ENCODE data around the gene LAPTM4A.
"Not testable (repeated sequence)": the region's sequence is repeated elsewhere in the genome, so short reads cannot be mapped to it uniquely, and the experiment has no call there.

Gene LAPTM4A

GRCh38 chr2:20077411-20077940 lies 26.0 kb upstream of the LAPTM4A start:
- H3K4me3 ChIP-seq (ENCODE audit: low read depth, low read length): no peak overlapping the region

GRCh38 chr2:20076757-20077156 lies 25.3 kb upstream of the LAPTM4A start:
- no peak overlapping the region for H3K4me3 ChIP-seq (ENCODE audit: low read depth, low read length)

GRCh38 chr2:20074901-20075300 lies 23.5 kb upstream of the LAPTM4A start:
- H3K4me3 ChIP-seq (ENCODE audit: low read depth, low read length): no peak overlapping the region

GRCh38 chr2:20074046-20074648 lies 22.7 kb upstream of the LAPTM4A start:
- not testable (repeated sequence) for H3K4me3 ChIP-seq (ENCODE audit: low read depth, low read length)

- no peak overlapping the region for H3K4me3 ChIP-seq (ENCODE audit: low read depth, low read length)
These were observed 22.0 kb upstream of the LAPTM4A start for GRCh38 chr2:20073460-20073859.

GRCh38 chr2:20072436-20073158 lies 21.2 kb upstream of the LAPTM4A start:
- H3K4me3 ChIP-seq (ENCODE audit: low read depth, low read length): no peak overlapping the region

- no peak overlapping the region for H3K4me3 ChIP-seq (ENCODE audit: low read depth, low read length)
These were observed 20.3 kb upstream of the LAPTM4A start for GRCh38 chr2:20071397-20072383.

GRCh38 chr2:20069756-20070155 lies 18.3 kb upstream of the LAPTM4A start:
- no peak overlapping the region for H3K4me3 ChIP-seq (ENCODE audit: low read depth, low read length)

GRCh38 chr2:20067992-20068584 lies 16.7 kb upstream of the LAPTM4A start:
- no peak overlapping the region for H3K4me3 ChIP-seq (ENCODE audit: low read depth, low read length)

- no peak overlapping the region for H3K4me3 ChIP-seq (ENCODE audit: low read depth, low read length)
These were observed 14.6 kb upstream of the LAPTM4A start for GRCh38 chr2:20065885-20066602.

- no peak overlapping the region for H3K4me3 ChIP-seq (ENCODE audit: low read depth, low read length)
These were observed 13.4 kb upstream of the LAPTM4A start for GRCh38 chr2:20064841-20065240.

GRCh38 chr2:20064421-20064820 lies 13.0 kb upstream of the LAPTM4A start:
- H3K4me3 ChIP-seq (ENCODE audit: low read depth, low read length): no peak overlapping the region

- no peak overlapping the region for H3K4me3 ChIP-seq (ENCODE audit: low read depth, low read length)
These were observed 11.5 kb upstream of the LAPTM4A start for GRCh38 chr2:20062615-20063545.

- H3K4me3 ChIP-seq (ENCODE audit: low read depth, low read length): no peak overlapping the region
These were observed 10.5 kb upstream of the LAPTM4A start for GRCh38 chr2:20061940-20062339.

GRCh38 chr2:20061476-20061875 lies 10.0 kb upstream of the LAPTM4A start:
- H3K4me3 ChIP-seq (ENCODE audit: low read depth, low read length): no peak overlapping the region

GRCh38 chr2:20060106-20060505 lies 8.7 kb upstream of the LAPTM4A start:
- no peak overlapping the region for H3K4me3 ChIP-seq (ENCODE audit: low read depth, low read length)

- H3K4me3 ChIP-seq (ENCODE audit: low read depth, low read length): no peak overlapping the region
These were observed 5.8 kb upstream of the LAPTM4A start for GRCh38 chr2:20057268-20057667.

- H3K4me3 ChIP-seq (ENCODE audit: low read depth, low read length): no peak overlapping the region
These were observed 3.5 kb upstream of the LAPTM4A start for GRCh38 chr2:20054931-20055330.

- no peak overlapping the region for H3K4me3 ChIP-seq (ENCODE audit: low read depth, low read length)
These were observed 2.7 kb upstream of the LAPTM4A start for GRCh38 chr2:20054119-20054518.
